GM19467 (cell line): ENCODE results near the gene ARID3A.
"Not testable (repeated sequence)": the region's sequence is repeated elsewhere in the genome, so short reads cannot be mapped to it uniquely, and the experiment has no call there.

Experiments used
- ATAC-seq: cut with Tn5 transposase; IDR thresholded peaks from one replicate; pipeline ENCODE4 v1.9.1; 2021; ENCODE audit warnings: mild to moderate bottlenecking, moderate library complexity; ENCODE audit not compliant: unreplicated experiment

Gene ARID3A

DNA sequence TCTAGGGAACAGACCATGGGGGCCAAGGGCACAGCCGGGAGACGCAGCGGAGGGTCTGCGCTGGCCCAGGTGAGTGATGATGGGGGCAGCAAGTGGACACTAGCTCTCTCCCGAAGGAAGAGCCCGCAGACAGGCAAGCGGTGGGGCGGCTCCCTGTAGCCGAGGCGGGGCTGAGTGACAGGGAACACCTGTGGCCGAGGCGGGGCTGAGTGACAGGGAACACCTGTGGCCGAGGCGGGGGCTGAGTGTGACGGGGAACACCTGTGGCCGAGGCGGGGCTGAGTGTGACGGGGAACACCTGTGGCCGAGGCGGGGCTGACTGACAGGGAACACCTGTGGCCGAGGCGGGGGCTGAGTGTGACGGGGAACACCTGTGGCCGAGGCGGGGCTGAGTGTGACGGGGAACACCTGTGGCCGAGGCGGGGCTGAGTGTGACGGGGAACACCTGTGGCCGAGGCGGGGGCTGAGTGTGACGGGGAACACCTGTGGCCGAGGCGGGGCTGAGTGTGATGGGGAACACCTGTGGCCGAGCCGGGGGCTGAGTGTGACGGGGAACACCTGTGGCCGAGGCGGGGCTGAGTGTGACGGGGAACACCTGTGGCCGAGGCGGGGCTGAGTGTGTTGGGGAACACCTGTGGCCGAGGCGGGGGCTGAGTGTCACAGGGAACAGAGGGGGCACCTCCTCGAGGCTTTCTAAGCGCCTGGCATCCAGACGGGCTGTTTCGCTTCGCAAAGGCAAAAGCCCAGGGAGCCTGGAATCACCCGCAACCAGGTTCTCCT is 34.2 kb upstream of the ARID3A start:
- not testable (repeated sequence) for ATAC-seq

DNA sequence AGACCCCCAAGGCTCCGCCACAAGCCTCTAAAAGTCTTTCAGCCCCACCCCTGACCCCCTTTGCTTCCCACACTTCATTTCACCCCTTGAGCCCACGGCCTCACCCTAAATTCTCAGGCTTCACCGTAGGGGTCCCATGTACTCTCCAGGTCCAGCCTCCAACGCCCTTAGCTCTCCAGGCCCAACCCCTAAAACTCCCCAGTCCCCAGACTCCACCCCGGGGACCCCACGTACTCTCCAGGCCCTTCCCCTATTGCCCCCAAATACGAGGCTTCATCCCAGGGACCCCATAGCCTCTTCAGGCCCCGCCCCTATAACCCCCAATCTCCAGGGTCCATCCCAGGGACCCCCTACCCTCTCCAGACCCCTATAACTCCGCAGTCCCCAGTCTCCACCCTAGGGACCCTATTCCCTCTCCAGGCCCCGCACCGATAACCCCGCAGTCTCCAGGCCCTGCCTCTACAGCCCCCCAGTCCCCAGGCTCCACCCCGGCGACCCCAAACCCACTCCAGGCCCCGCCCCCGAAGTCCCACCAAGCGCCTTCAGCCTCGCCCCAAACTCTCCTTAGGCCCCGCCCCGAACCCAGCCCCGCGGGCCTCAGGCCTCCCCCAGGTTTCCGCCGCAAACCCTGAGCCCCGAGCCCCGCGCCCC is 33.5 kb upstream of the ARID3A start:
- ATAC-seq = no peak

DNA sequence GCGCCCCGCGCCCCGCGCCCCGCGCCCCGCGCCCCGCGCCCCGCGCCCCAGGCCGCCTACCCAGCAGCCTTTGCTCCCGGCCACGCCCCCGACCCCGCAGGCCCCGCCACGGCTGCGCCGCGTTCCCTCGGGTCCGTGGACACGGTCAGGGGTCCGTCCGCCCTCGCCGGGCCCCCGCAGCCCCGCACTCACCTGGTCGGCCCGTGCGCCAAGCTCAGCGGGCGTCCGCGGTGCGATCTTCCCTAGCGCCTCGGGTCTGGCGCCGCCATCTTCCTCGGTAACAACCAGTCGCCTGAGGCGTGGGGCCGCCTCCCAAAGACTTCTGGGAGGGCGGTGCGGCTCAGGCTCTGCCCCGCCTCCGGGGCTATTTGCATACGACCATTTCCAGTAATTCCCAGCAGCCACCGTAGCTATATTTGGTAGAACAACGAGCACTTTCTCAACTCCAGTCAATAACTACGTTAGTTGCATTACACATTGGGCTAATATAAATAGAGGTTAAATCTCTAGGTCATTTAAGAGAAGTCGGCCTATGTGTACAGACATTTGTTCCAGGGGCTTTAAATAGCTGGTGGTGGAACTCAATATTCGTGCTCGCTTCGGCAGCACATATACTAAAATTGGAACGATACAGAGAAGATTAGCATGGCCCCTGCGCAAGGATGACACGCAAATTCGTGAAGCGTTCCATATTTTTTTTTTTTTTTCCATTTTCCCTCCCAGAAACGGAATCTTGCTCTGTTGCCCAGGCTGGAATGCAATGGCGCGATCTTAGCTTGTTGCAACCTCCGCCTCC is 32.7 kb upstream of the ARID3A start, which contains the start of the genes MED16 and RNU6-9:
Gene MED16, minus strand, starts transcription at position 294 of the 796 bp plus-strand sequence. CDS start 2,056 bp downstream, outside the sequence.
Gene RNU6-9, plus strand, starts transcription at position 591 of the 796 bp plus-strand sequence.
- peak; percentile 59 for ATAC-seq

DNA sequence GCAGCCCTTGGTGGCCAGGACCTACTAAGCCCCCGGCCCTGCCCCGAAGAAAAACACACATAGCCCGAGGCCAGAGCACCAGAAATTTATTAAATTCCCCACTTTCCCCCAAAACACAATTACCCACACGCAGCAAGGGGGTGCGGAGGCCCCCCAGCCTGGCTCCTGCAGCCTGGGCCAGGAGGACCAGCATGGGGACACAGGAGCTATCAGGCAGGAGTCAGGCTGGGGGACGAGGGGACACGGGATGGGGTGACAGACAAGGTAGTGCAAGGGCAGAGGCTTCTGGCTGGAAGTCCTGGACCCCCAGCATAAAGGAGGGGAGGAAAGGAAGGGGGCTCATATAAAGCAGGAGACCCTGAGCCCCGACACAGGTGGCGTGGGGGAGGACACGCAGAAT is 29.4 kb upstream of the ARID3A start:
- no peak for ATAC-seq

DNA sequence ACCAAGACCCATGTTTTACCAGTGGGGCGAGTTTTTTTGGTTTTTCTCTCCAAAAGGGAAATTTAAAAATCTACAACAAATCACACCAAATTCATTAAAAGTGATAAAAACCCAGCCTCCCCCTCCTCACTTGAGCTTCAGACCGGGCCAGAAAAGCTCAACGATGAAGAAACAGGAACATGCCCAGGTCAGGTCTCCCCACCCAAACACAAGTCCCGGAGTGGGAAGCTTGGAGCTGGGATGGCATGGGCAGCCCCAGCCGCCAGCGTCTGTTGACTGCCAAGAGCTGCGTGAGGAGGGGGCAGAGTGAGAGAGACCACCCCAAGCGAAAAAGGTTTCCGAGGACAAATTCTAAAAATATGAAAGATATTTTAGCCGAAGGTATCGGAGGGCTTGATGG is 28.8 kb upstream of the ARID3A start:
- ATAC-seq = no peak

DNA sequence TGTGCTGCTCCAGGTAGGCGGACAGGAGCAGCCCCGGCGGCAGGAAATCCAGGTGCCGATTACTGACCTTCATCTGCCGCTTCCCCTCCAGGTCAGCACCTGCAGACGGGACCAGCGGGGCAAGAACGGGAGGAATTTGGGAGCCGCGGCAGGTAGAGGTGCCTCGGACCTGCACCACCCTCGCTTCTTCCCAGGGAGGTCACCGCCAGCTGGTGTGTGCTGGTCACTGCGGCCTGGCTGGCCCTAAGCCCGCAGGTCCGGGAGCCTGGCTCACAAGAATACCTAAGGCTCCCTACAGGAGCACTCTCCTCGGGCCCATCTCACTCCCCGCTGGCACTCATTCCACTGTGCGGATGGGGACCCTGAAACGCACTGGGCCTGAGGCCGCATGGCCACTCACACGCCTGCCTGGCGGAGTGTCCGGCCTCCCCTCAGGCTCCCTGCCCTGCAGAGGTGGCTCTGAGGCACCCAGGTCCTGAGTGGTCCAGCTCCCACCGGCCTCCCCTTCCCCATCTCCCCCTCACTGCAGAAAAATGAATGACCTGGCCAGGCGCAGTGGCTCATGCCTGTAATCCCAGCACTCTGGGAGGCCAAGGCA is 28.3 kb upstream of the ARID3A start:
- no peak for ATAC-seq

DNA sequence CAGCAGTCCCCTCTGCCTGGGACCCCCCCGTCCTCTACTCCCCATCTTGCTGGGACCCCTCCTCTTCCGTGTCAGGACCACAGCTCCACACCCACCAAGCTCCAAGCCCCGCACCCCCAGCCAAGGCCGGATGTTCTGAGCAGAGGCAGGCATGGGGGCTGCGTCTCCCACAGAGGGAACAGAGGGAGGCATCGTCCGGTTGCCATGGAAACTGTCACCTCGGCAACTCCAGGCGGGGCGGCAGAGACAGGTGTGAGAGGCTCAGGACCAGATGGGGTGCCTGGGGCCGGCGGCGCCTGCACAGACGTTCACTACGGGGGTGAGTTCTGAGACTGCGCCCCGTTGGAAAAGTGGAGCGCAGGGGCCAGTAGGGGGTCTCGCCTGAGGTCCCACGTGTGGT is 27.2 kb upstream of the ARID3A start:
- ATAC-seq = no peak

DNA sequence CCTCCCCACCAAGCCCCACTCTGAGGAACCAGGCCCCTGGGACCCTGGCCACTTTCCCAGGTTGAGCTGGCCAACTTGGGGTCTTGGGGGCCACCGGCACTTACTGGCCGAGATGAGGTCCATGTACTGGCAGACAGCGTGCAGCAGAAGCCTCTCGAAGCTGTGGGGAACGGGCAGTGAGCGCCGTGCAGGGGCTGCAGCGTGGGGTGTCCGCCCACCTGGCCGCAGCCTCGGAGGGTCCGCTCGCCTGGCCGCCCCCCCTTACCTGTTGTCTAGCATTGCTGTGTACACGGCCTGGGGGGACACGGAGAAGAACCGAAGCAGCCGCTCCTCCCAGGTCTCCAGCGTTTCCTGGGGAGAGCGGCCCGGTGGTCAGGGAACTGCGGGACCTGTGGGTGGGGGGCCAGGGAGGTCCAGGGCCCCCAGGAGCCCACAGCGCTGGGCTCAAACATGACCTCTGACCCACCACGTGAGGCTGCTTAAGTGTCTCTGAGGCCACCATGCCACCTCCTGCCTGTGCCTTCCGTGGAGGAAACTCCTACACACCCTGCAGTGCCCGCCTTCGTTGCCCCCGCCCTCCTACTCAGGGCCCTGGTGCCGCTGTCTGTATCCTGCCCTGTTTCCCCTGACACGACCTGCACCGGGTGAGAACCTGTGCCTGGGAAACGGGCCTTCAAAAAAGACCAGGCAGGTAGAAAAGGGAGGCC is 26.3 kb upstream of the ARID3A start:
- ATAC-seq = no peak

DNA sequence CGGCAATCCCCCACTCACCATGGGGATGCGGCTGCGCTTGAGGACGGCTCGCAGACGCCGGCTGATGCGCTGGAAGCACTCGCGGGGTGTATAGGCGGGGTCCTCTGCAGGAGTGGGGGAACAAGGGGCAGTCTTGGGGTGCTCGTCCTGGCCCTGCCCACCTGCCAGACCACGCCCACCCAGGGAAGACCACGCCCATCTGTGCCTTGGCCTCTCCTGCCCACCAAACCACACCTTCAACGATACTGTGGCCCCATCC is 25.9 kb upstream of the ARID3A start:
- no peak for ATAC-seq

DNA sequence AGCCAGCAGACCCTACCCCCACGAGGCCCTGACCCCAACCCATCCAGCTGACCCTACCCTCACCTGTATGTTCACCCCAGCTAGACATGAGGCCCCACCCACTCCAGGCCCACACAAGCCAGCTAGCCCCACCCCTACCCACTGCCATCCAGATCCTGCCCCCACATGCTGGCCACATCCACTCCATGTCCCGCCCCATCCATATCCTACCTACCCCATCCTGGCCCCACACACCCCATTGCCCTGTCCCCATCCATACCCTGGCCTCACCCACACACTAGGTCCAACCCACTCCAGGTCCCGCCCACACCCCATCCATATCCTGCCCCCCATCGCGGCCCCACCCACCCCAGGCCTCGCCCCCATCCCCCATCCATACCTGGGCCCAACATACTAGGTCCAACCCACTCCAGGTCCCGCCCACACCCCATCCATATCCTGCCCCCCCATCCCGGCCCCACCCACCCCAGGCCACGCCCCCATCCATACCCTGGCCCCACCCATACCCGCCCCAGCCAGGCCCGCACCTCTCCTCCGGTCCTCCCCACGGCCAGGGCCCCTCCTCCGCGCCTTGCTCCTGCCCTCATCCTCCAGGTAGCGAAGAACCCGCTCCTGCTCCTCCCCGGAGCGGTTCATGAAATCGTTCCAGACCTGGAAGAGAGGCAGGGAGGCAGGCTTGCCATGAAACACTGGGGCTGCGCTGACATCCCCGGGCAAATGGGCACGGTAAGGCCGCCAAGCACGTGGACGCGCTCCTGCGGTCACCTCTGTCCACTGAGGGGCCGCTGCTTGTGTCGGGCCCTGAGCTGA is 25.3 kb upstream of the ARID3A start:
- ATAC-seq = no peak

DNA sequence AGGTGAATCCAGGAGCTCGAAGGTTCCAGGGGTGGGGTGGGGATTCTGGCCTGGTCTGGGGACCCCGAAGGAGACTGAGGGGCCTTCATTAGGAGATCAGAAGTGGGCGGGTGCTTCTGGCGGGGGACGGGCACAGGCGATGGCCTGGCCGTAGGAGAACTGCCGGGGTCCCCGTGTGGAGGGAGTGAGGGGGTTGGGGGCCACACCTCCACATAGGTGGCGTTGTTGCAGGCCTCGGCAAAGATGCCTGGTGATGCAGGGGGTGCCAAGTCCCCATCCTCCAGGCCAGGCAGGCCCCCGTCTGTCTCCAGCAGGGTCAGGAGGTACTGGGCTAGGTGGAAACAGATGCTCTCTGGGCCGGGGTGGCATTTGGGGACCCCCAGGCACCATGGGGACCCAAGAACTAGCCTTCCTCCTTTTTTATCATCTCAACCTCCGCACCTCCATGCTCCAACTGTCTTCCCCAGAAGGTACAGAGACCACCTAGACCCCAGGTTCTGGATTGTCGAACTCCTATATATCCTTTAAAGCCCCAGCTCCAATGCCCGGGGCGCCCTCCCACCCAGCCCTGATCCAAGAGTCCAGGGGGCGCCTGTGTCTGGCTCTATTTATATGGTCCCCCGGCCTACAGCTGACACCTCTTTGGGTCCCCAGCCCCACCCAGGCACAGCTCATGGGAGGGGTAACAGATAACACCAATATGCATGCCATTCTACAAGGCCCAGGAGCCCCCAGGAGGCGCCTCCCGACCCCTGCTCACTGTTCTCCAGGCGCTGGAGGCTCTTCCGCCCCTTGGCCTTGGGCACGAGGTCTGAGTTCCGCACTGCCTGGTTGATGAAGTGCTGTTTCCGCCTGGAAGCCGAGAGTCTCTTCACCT is 24.4 kb upstream of the ARID3A start:
- no peak for ATAC-seq

DNA sequence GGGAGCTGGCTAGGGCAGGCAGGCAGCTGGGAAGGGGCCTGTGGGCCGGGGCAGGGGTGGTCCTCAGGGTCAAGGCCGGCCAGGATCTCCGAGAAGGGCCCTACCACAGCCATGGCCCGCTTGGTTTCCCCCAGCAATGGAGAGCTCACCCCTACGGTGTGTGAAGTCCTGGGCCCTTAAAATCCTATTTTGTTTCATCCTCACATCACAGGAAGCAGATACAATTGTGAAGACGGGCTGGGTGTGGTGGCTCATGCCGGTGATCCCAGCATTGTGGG is 23.8 kb upstream of the ARID3A start:
- ATAC-seq = no peak

DNA sequence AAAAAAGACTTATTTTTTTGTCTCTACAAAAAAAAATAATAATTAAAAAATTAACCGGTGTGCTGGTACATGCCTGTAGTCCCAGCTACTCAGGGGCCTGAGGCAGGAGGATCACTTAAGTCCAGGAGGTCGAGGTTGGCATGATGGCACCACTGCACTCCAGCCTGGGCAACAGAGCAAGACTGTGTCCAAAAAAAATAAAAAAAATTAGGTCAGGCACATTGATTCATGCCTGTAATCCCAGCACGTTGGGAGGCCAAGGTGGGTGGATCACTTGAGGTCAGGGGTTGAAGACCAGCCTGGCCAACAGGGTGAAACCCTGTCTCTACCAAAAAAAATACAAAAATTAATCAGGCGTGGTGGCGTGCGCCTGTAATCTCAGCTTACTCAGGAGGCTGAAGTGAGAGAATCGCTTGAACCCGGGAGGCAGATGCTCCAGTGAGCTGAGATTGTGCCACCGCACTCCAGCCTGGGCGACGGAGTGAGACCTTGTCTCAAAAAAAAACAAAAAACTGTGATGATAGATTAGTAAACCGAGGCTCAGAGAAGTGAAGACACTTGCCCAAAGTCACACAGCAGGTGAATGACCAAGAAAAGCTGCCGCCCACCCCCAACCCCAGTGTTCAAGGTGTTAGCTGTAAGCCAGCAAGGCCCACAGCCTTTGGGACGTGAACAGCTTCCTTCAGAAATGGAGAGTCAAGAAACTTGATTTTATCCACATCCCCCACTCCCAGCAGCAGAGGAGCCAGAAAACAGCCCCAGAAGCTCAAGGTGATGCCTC is 23.2 kb upstream of the ARID3A start:
- ATAC-seq = no peak

DNA sequence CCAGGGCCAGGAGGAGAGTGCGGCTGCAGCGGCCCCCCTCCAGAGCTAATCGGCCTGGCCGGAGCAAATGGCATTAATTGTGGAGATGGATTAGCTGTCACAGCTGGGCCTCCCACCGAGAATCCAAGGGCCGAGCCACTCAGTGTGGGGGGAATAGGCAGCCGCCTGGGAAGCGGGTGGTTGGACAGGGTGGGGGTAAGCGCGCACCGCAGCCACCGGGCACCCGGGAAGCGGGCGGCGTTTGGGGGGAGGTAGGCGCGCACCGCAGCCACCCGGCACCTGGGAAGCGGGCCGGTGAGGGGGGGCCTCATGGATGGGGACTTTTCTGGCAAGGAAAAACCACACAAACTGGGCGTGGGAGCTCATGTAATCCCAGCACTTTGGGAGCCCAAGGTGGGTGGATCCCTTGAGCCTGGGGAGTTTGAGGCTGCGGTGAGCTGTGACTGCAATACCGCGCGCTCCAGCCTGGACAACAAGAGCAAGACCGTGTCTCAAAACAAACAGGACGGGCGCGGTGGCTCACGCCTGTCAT is 22.5 kb upstream of the ARID3A start:
- ATAC-seq = no peak

DNA sequence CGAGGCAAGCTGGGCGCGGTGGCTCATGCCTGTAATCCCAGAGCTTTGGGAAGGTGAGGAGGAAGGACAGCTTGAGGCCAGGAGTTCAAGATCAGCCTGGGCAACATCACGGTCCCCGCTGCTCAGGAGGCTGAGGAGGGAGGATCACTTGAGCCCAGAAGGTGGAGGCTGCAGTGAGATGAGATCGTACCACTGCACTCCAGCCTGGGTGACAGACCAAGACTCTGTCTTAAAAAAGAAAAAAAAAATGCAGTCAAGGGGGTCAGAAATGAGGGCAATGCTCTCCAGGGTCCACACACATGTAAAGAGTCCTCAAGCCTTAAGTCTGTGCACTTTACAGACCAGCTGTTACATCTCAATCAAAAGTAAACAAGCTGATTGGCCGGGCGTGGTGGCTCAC is 21.3 kb upstream of the ARID3A start:
- no peak for ATAC-seq

DNA sequence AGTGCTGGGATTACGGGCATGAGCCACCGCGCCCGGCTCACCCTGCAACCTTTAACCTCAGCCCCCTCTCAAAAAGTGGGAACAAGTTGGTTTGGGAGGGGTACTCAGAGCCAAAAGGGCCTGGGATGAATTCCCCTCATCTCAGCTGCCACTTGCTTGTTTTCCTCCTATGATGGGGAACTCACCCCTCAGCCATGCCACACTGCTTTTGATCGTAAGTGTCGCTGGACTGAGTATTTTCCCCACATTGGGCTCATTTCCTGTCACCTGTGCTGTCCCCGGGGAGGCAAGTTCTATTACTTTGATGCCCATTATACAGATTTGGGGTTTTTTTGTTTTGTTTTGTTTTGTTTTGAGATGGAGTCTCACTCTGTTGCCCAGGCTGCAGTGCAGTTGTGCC is 19.4 kb upstream of the ARID3A start:
- no peak for ATAC-seq

DNA sequence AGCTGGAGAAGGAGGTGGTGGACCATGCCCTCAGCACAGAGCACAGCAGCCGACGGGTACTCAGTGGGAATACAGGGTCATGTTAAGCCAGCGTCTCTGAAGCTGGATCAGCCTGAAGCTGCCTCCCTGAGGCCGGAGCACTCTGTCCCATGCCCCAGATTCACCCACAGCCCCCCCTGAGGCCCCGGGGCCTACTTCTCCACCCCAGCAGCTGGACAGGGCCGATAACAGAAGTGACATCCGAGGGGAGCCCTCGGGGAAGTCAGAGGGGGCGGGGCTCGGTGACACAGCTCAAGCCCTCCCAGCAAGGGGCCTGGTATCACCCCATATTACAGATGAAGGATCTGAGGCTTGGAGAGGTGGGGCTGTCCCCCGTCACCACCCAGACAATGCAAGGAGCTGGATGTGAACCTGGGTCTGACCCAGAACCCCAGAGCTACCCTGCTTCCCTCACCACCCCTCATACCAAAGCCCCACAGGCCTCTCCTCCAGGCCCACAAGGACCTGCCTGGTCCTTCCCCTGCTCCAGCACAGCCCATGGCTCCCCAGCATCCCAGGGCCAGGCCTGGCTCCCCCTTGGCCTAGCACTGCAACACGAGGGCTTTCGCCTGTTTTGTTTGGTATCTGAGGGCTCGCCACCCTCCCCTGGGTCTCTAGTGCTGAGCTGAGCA is 18.5 kb upstream of the ARID3A start:
- ATAC-seq = no peak
